HepG2 (cell line): ENCODE data around the gene CNKSR3. TPM values are rescaled to one million over a fixed set of nuclear protein-coding genes. Genes with fewer than 3 reads are reported as not detected.

ENCODE experiments used
- ATAC-seq: fragments of 200-7000 bp; cut with Tn5 transposase; 3 replicates; pipeline ENCODE4 v1.9.1; 2020; ENCODE audit warnings: mild to moderate bottlenecking, moderate library complexity
- BruUV-seq: library from RNA; stranded (reverse); fragments of 400-500 nt; replicated peaks from 2 replicates; lab custom pipeline; 2021; lab: Mats Ljungman, UMichigan
- CTCF ChIA-PET: fragments of 300-600 bp; formaldehyde crosslinking; extraction: SDS; loops from one replicate; lab custom pipeline; 2021; ENCODE audit warnings: low total read pairs, inconsistent platforms, low intra/inter-chr PET ratio; lab: Yijun Ruan, JAX
- POLR2A ChIA-PET: fragments of 350-600 bp; sonication (Branson Sonifier 250); formaldehyde crosslinking; loops from one replicate; lab custom pipeline; 2020; ENCODE audit warnings: antibody characterized with exemption, inconsistent platforms; lab: Yijun Ruan, JAX
- DNase-seq: peaks from one replicate; pipeline ENCODE4 v3.0.0-alpha.2; 2015; ENCODE audit warnings: low spot score
- FAIRE-seq: peaks from 3 replicates; lab custom pipeline; 2011; peaks lifted over from hg19 to GRCh38; lab: Jason Lieb, UNC
- H2AFZ ChIP-seq: one replicate; pipeline ENCODE4 v1.6.1; 2011; ENCODE audit warnings: low read length, inconsistent platforms
- H3K27ac ChIP-seq: fragments of 300-600 bp; 3 replicates; pipeline ENCODE4 v1.8.0; 2011; ENCODE audit warnings: mixed run types, mild to moderate bottlenecking, mixed read lengths, low read length, inconsistent platforms; ENCODE audit not compliant: insufficient read depth; ENCODE audit errors: extremely low read length
- H3K27me3 ChIP-seq, 2 experiments: fragments of 200-600 bp in 1 of 2; 2 replicates in 1 of 2; 3 replicates in 1 of 2; pipeline versions ENCODE4 v1.6.0 to v1.8.0; 2011; ENCODE audit warnings: low read length in 2 of 2, mild to moderate bottlenecking in 2 of 2, moderate library complexity in 2 of 2, inconsistent platforms in 1 of 2; ENCODE audit not compliant: insufficient read depth in 2 of 2, control insufficient read depth in 1 of 2
- H3K36me3 ChIP-seq, 2 experiments: fragments of 200-600 bp in 1 of 2; replicated peaks in 1 of 2; 2 replicates in 1 of 2; 3 replicates in 1 of 2; pipeline versions ENCODE4 v1.5.1 to v1.8.0; 2011; ENCODE audit warnings: low read length in 2 of 2, inconsistent platforms in 1 of 2; ENCODE audit not compliant: insufficient read depth in 2 of 2, control insufficient read depth in 1 of 2
- H3K4me1 ChIP-seq: 2 replicates; pipeline ENCODE4 v1.5.1; 2012; ENCODE audit warnings: low read length, inconsistent platforms; ENCODE audit not compliant: insufficient read depth
- H3K4me2 ChIP-seq: 2 replicates; pipeline ENCODE4 v1.6.0; 2011; ENCODE audit warnings: low read depth, low read length, inconsistent platforms
- H3K4me3 ChIP-seq, 3 experiments: fragments of 200-600 bp in 1 of 3; sonication (generic), shearing (Covaris generic) in 1 of 3; replicated peaks in 1 of 3; 2 replicates each; pipeline ENCODE4 v1.5.1; 2011 to 2016; ENCODE audit warnings: low read length in 3 of 3, inconsistent platforms in 2 of 3, low read depth in 2 of 3, mild to moderate bottlenecking in 2 of 3, control low read depth in 1 of 3, mixed read lengths in 1 of 3; ENCODE audit not compliant: insufficient read depth in 1 of 3
- H3K79me2 ChIP-seq: one replicate; pipeline ENCODE4 v1.6.1; 2011; ENCODE audit warnings: low read length, inconsistent platforms; ENCODE audit not compliant: insufficient read depth
- H3K9ac ChIP-seq: 2 replicates; pipeline ENCODE4 v1.6.0; 2011; ENCODE audit warnings: mild to moderate bottlenecking, low read depth, low read length, inconsistent platforms; ENCODE audit not compliant: insufficient read depth
- H3K9me3 ChIP-seq: 2 replicates; pipeline ENCODE4 v1.5.1; 2012; ENCODE audit warnings: mild to moderate bottlenecking, low read length
- H4K20me1 ChIP-seq: 2 replicates; pipeline ENCODE4 v1.6.0; 2011; ENCODE audit warnings: inconsistent platforms, mild to moderate bottlenecking, low read length, moderate library complexity; ENCODE audit not compliant: insufficient read depth
- HOXA7 ChIP-seq: sonication (generic); formaldehyde crosslinking; IDR thresholded peaks from 2 replicates; pipeline ENCODE4 v1.8.1; 2022; ENCODE audit warnings: mild to moderate bottlenecking, missing genetic modification reagents, moderate library complexity
- ZNF431 ChIP-seq: sonication (generic); formaldehyde crosslinking; IDR thresholded peaks from 2 replicates; pipeline ENCODE4 v1.9.0; 2022; ENCODE audit warnings: missing genetic modification reagents, low read depth, mild to moderate bottlenecking, borderline replicate concordance
- ZNF547 ChIP-seq: sonication (generic); formaldehyde crosslinking; IDR thresholded peaks from 2 replicates; pipeline ENCODE4 v1.5.1; 2020; ENCODE audit warnings: mild to moderate bottlenecking, missing genetic modification reagents
- ZSCAN31 ChIP-seq: sonication (generic); formaldehyde crosslinking; IDR thresholded peaks from 2 replicates; pipeline ENCODE4 v1.5.0; 2020; ENCODE audit warnings: low read depth, mild to moderate bottlenecking, missing genetic modification reagents
- WGBS: methylation state at CpG from one replicate; pipeline ENCODE4 v1.1.6; 2017; ENCODE audit warnings: low lambda C conversion rate; 5-methylcytosine and 5-hydroxymethylcytosine counted together
- in situ Hi-C: cut with HindIII; loops from 2 replicates; pipeline ENCODE4 v1.10.0; 2017; ENCODE audit warnings: low pct_unique_long_range_greater_than_20kb; ENCODE audit not compliant: extremely low pct_ligation_motif_present
- intact Hi-C: fragments of 100-400 bp; cut with micrococcal nuclease; formaldehyde crosslinking; loops from one replicate; pipeline ENCODE4 v1.10.0; 2022; ENCODE audit not compliant: unreplicated experiment
- polyA plus RNA-seq, 8 experiments: library from polyadenylated mRNA; depleted of rRNA in 3 of 8; stranded (reverse) in 7 of 8; unstranded in 1 of 8; fragments of >200 nt; fragmentation: Illumina TruSeq in 4 of 8; extraction: Trizol in 4 of 8; gene quantifications; 2 replicates each; pipeline versions ENCODE4 v1.2.1 to v1.2.3, GENCODE V29; 2011 to 2016; ENCODE audit warnings: low read depth in 4 of 8, missing spikeins in 1 of 8, mixed read lengths in 1 of 8; ENCODE audit not compliant: insufficient read depth in 1 of 8
- total RNA-seq, 5 experiments: library from RNA; depleted of rRNA; stranded (reverse); fragments of >200 nt; fragmentation: Illumina TruSeq; extraction: Trizol; gene quantifications; 2 replicates each; pipeline ENCODE4 v1.2.3, GENCODE V29; 2016; ENCODE audit warnings: low read depth in 1 of 5
- TF ChIP-seq, protein P1 (sequence below): sonication (generic); formaldehyde crosslinking; IDR thresholded peaks from 2 replicates; pipeline ENCODE4 v1.9.0; 2021; ENCODE audit warnings: missing genetic modification reagents, borderline replicate concordance
- TF ChIP-seq, protein P2 (sequence below): sonication (generic); formaldehyde crosslinking; IDR thresholded peaks from 2 replicates; pipeline ENCODE4 v1.5.1; 2020; ENCODE audit warnings: missing genetic modification reagents, mild to moderate bottlenecking, borderline replicate concordance
- TF ChIP-seq, protein P3 (sequence below): sonication (generic); formaldehyde crosslinking; IDR thresholded peaks from 2 replicates; pipeline ENCODE4 v1.4.0; 2020; ENCODE audit warnings: missing genetic modification reagents

Gene CNKSR3
- total and polyA plus RNA-seq, 2 of the 13 experiments (the other 11 are each of a cell fraction or from before 2014, with no cell fraction given) = 9.2 to 38.6 TPM

DNA sequence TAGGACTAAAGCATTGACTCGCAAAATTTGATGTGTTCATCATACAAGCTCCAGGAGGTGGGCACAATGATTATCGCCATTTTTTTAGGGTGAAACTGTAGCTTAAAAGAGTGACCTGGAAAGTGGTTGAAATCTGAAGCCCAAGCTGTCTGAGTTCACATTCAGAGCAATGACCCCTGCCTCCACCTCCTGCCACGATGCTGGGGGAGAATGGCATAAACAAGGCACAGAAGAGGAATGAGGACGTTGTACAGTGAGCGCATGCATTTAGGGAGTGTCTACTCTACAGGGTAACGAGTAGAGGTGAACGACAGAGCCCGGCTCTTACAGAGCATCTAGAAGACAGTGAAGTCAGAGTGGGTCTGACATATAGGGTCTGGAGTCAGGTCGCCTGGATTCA is 37.2 kb downstream of the CNKSR3 start (continued):
- no peak for TF ChIP-seq ZNF431 (CRISPR knock-in tag)
- no peak for TF ChIP-seq ZSCAN31 (CRISPR knock-in tag)
- no peak for TF ChIP-seq HOXA7 (CRISPR knock-in tag)
- TF ChIP-seq ZNF547 (CRISPR knock-in tag) = no peak
- TF ChIP-seq, protein P1, sequence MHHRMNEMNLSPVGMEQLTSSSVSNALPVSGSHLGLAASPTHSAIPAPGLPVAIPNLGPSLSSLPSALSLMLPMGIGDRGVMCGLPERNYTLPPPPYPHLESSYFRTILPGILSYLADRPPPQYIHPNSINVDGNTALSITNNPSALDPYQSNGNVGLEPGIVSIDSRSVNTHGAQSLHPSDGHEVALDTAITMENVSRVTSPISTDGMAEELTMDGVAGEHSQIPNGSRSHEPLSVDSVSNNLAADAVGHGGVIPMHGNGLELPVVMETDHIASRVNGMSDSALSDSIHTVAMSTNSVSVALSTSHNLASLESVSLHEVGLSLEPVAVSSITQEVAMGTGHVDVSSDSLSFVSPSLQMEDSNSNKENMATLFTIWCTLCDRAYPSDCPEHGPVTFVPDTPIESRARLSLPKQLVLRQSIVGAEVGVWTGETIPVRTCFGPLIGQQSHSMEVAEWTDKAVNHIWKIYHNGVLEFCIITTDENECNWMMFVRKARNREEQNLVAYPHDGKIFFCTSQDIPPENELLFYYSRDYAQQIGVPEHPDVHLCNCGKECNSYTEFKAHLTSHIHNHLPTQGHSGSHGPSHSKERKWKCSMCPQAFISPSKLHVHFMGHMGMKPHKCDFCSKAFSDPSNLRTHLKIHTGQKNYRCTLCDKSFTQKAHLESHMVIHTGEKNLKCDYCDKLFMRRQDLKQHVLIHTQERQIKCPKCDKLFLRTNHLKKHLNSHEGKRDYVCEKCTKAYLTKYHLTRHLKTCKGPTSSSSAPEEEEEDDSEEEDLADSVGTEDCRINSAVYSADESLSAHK (CRISPR knock-in tag) = no peak
- TF ChIP-seq, all 625 proteins: peak for 0

DNA sequence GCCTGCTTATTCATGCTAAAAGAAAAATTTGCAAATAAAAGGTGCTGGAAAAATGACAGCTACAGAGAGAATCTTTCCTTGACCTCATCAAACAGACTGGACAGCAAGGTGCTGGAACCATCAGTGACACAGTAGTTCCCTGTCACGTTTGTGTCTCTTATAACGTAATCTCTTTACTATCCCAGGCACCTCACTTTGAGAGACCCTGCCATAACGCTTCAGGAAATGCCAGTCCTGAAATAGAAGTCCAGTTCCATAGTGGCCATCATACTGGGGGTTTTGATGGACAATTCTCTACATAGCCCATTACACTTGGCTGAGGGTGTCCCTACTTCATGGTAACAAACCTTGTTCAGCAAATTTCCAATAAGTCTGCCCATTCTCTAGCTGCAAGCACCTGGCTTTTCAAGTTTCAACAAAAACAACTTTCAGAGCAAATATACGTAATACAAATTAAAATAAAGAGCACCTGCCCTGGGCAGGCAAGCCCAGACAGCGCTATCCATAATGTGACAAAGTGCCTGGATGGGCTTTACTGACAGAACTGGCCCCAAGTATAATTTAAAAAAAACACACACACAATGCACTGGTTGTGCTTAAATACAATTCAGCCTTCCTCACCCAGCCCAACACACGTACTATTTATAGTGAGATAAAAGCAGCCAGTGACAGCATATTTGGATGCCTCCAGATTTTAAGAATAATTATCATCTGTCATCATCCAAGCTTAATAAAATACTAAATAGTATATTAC is 38.7 kb downstream of the CNKSR3 start:
- no peak for DNase-seq
- POLR2A ChIA-PET = no interaction called here
- Histone ChIP-seq H2AFZ (no peak overlapping the region), H3K27ac (no peak overlapping the region), H3K4me1 (peaks cover 20% of the 10 kb centered on the region), H3K9me3 (peaks cover 4% of the 10 kb centered on the region; the same call in 1 of the 2 replicates), H3K79me2 (peaks cover 80% of the 10 kb centered on the region), H3K9ac (no peak overlapping the region), H3K4me2 (no peak overlapping the region), H4K20me1 (peaks cover 20% of the 10 kb centered on the region), H3K27me3 (no peaks in the 10 kb centered on the region), H3K4me3 (no peak overlapping the region), H3K36me3 (no peaks in the 10 kb centered on the region; a peak in 2 of 5 replicates)
- 93% methylated on average over 6 of the region's 6 CpGs for WGBS
- BruUV-seq = no TSS peak
- CTCF ChIA-PET = no interaction called here
- in situ Hi-C loops (no loop called here), intact Hi-C loops (no loop called here)
- ATAC-seq = no peak
- FAIRE-seq = no peak
- TF ChIP-seq, protein P2, sequence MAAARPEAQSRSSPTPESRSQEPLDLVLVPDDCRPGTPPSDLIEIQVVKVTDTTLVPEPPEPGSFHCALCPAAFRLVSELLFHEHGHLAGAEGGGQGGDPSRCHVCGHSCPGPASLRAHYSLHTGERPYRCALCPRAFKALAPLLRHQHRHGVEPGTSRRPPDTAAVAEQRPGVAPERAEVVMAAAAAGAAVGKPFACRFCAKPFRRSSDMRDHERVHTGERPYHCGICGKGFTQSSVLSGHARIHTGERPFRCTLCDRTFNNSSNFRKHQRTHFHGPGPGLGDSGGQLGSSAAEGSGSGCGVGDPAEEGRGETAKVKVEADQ (CRISPR knock-in tag) = no peak
- TF ChIP-seq, protein P3, sequence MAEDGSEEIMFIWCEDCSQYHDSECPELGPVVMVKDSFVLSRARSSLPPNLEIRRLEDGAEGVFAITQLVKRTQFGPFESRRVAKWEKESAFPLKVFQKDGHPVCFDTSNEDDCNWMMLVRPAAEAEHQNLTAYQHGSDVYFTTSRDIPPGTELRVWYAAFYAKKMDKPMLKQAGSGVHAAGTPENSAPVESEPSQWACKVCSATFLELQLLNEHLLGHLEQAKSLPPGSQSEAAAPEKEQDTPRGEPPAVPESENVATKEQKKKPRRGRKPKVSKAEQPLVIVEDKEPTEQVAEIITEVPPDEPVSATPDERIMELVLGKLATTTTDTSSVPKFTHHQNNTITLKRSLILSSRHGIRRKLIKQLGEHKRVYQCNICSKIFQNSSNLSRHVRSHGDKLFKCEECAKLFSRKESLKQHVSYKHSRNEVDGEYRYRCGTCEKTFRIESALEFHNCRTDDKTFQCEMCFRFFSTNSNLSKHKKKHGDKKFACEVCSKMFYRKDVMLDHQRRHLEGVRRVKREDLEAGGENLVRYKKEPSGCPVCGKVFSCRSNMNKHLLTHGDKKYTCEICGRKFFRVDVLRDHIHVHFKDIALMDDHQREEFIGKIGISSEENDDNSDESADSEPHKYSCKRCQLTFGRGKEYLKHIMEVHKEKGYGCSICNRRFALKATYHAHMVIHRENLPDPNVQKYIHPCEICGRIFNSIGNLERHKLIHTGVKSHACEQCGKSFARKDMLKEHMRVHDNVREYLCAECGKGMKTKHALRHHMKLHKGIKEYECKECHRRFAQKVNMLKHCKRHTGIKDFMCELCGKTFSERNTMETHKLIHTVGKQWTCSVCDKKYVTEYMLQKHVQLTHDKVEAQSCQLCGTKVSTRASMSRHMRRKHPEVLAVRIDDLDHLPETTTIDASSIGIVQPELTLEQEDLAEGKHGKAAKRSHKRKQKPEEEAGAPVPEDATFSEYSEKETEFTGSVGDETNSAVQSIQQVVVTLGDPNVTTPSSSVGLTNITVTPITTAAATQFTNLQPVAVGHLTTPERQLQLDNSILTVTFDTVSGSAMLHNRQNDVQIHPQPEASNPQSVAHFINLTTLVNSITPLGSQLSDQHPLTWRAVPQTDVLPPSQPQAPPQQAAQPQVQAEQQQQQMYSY (CRISPR knock-in tag) = 0 out of 2 replicates have a peak, but pooled peaks have one; percentile 24
